Chondrocyte (in vitro differentiated cells): Measurements from ENCODE around the gene TNIP3. TPM values are rescaled to one million over a fixed set of nuclear protein-coding genes. Genes with fewer than 3 reads are reported as not detected.

Source experiments
- DNase-seq: peaks from one replicate; pipeline ENCODE4 v3.0.0; 2021; ENCODE audit warnings: mixed read lengths, low spot score
- H3K27ac Mint-ChIP-seq: one replicate; pipeline ENCODE4 v1.8.0; 2021; ENCODE audit warnings: mild to moderate bottlenecking, moderate library complexity, mixed read lengths; ENCODE audit not compliant: unreplicated experiment
- H3K27me3 Mint-ChIP-seq: 2 replicates; pipeline ENCODE4 v1.8.0; 2021; ENCODE audit warnings: low read depth, mixed read lengths
- H3K36me3 Mint-ChIP-seq: 2 replicates; pipeline ENCODE4 v1.8.0; 2021; ENCODE audit warnings: low read depth, mixed read lengths
- H3K4me1 Mint-ChIP-seq: 2 replicates; pipeline ENCODE4 v1.8.0; 2021; ENCODE audit warnings: low read depth, mild to moderate bottlenecking, mixed read lengths
- H3K4me3 Mint-ChIP-seq: one replicate; pipeline ENCODE4 v1.8.0; 2021; ENCODE audit warnings: mild to moderate bottlenecking, moderate library complexity, mixed read lengths; ENCODE audit not compliant: unreplicated experiment
- H3K9me3 Mint-ChIP-seq: 2 replicates; pipeline ENCODE4 v1.8.0; 2021; ENCODE audit warnings: low read depth, mixed read lengths
- CTCF ChIP-seq: fragments of 200-600 bp; sonication (generic); IDR thresholded peaks from 2 replicates; pipeline ENCODE4 v1.5.0; 2021; ENCODE audit warnings: antibody characterized with exemption, mild to moderate bottlenecking, moderate library complexity
- total RNA-seq: library from RNA; stranded (reverse); gene quantifications from 3 replicates; pipeline ENCODE4 v1.2.1, GENCODE V29; 2021

TNIP3 gene
- total RNA-seq, 1 donor from 2014 or later: not detected

GRCh38 chr4:121114756-121115155, 49.4 kb downstream of the TNIP3 start:
- Mint-ChIP-seq H3K4me1 (no peaks in the 10 kb centered on the region), H3K36me3 (peaks cover 2% of the 10 kb centered on the region), H3K27me3 (peaks cover 12% of the 10 kb centered on the region), H3K9me3 (peaks cover 11% of the 10 kb centered on the region), H3K4me3 (no peak overlapping the region), H3K27ac (no peak overlapping the region)
- no peak for DNase-seq
- no peak for TF ChIP-seq CTCF

DNA sequence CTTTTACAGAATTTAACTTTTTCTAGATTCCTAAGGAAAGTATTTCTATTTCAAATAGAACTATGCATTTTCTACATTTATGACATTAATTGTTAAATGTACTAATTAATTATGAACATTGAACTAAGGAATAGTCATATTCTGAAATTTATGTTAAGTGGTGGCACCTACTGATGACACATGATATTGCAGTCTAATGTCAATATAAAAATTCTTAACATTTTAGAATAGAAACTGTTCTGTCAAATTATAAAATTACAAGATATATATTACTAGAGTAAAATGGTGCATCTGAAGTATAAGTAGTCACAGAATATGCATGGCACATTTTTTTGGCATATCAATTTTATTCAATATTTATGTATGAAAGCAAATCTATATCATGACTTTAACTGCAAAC, 51.6 kb downstream of the TNIP3 start:
- no peak overlapping the region for H3K27ac Mint-ChIP-seq
- H3K27me3 Mint-ChIP-seq: peaks cover 11% of the 10 kb centered on the region
- no peak for DNase-seq
- no peaks in the 10 kb centered on the region for H3K4me1 Mint-ChIP-seq
- TF ChIP-seq CTCF: peak; percentile 82
- H3K36me3 Mint-ChIP-seq: peaks cover 2% of the 10 kb centered on the region
- peaks cover 18% of the 10 kb centered on the region for H3K9me3 Mint-ChIP-seq
- no peak overlapping the region for H3K4me3 Mint-ChIP-seq

GRCh38 chr4:121108557-121108956, 55.6 kb downstream of the TNIP3 start:
- peaks cover 18% of the 10 kb centered on the region for H3K9me3 Mint-ChIP-seq
- H3K4me3 Mint-ChIP-seq: no peak overlapping the region
- TF ChIP-seq CTCF: no peak
- H3K36me3 Mint-ChIP-seq: peaks cover 4% of the 10 kb centered on the region
- no peak overlapping the region for H3K27ac Mint-ChIP-seq
- H3K4me1 Mint-ChIP-seq: no peaks in the 10 kb centered on the region
- peaks cover 13% of the 10 kb centered on the region for H3K27me3 Mint-ChIP-seq
- DNase-seq: no peak

DNA sequence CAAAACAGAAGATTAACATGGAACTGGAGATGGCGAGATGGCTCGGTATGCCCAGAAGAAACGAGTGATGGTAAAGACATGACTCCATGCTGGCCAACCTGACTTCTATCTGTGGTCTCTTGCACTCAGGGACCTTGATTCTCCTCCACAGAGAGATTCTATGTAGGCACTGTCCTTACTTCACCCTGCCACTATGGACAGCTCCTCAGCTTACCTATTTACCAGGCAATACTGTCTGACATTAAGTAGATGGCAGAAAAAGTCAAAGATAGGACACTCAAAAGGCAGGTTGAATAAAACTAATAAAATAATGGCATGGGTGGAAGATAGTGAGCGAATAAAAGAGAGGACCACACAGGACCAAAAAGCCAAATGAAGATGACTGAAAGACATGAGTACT, 56.6 kb downstream of the TNIP3 start:
- H3K27me3 Mint-ChIP-seq: peaks cover 20% of the 10 kb centered on the region
- DNase-seq: no peak
- H3K27ac Mint-ChIP-seq: no peak overlapping the region
- no peak overlapping the region for H3K4me3 Mint-ChIP-seq
- TF ChIP-seq CTCF: no peak
- H3K9me3 Mint-ChIP-seq: peaks cover 18% of the 10 kb centered on the region
- H3K4me1 Mint-ChIP-seq: no peaks in the 10 kb centered on the region
- H3K36me3 Mint-ChIP-seq: peaks cover 4% of the 10 kb centered on the region

DNA sequence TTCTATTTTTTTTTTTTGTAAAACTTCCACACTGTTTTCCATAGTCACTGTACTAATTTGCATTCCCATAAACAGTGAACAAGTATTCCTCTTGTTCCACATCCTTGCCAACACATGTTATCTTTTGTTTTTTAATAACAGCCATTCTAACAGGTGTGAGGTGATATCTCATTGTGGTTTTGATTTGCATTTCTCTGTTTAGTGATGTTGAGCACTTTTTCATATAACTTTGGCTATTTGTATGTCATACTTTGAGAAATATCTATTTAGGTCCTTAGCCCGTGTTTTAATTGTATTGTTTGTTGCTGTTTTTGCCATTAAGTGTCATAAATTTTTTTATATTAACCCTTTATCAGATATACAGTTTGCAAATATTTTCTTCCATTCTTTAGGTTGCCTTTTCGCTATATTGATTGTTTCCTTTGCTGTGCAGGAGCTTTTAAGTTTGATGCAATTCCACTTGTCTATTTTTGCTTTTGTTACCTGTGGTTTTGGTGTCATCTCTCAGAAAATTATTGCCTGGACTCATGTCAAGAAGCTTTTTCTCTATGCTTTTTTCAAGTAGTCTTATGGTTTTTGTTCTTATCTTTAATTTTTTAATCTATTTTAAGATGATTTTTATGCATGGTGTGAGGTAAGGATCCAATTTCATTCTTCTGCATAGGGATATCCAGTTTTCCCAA, 63.9 kb downstream of the TNIP3 start:
- H3K36me3 Mint-ChIP-seq: peaks cover 4% of the 10 kb centered on the region
- no peak overlapping the region for H3K27ac Mint-ChIP-seq
- H3K9me3 Mint-ChIP-seq: peaks cover 9% of the 10 kb centered on the region
- TF ChIP-seq CTCF: no peak
- no peak for DNase-seq
- H3K4me3 Mint-ChIP-seq: no peak overlapping the region
- H3K27me3 Mint-ChIP-seq: peaks cover 32% of the 10 kb centered on the region
- peaks cover 3% of the 10 kb centered on the region for H3K4me1 Mint-ChIP-seq
